ENCODE results near the gene PREB. TPM values are rescaled to one million over a fixed set of nuclear protein-coding genes. Genes with fewer than 3 reads are reported as not detected.

PREB gene
- 59.9 and 68.1 TPM in 2 replicates for total RNA-seq

GRCh38 chr2:27133905-27134780 lies at the start of gene PREB:
Gene PREB, minus strand, starts transcription at chr2:27134636. Its CDS starts 215 bp downstream, at chr2:27134421.

GRCh38 chr2:27148801-27149439 lies 14.5 kb upstream of the PREB start, which contains the start of gene TCF23:
Gene TCF23, plus strand, starts transcription at chr2:27149004. Its CDS starts 130 bp downstream, at chr2:27149134.

GRCh38 chr2:27139310-27139709 lies 4.9 kb upstream of the PREB start, which contains the start of gene PRR30:
Gene PRR30, minus strand, starts transcription at chr2:27139410. Its CDS starts 1,081 bp downstream, at chr2:27138329.

GRCh38 chr2:27123302-27124150 lies 10.9 kb downstream of the PREB start, which contains the start of gene ABHD1:
Gene ABHD1, plus strand, starts transcription at chr2:27123815. Its CDS starts 134 bp downstream, at chr2:27123949.

GRCh38 chr2:27118525-27119329 lies 15.7 kb downstream of the PREB start, which contains the start of gene CGREF1:
Gene CGREF1, minus strand, starts transcription at chr2:27119128. Its CDS starts 14,762 bp downstream, at chr2:27104366.

GRCh38 chr2:27086724-27087593 lies 47.5 kb downstream of the PREB start, which contains the start of gene KHK:
Gene KHK, plus strand, starts transcription at chr2:27086772. Its CDS starts 488 bp downstream, at chr2:27087260.

Other genes with a start within 250 kb of the PREB start
- 3.9 and 5.8 TPM in 2 replicates for gene MAPRE3, start 164.0 kb downstream of the PREB start, total RNA-seq
- 22.2 and 28.2 TPM in 2 replicates for gene TMEM214, start 101.7 kb downstream of the PREB start, total RNA-seq
- gene AGBL5, start 83.0 kb downstream of the PREB start, total RNA-seq, result 19.3 and 23.4 TPM in 2 replicates
- 257 and 386 TPM in 2 replicates for gene OST4, start 63.0 kb downstream of the PREB start, total RNA-seq
- 5.8 and 6.1 TPM in 2 replicates for gene EMILIN1, start 56.0 kb downstream of the PREB start, total RNA-seq
- gene KHK, start 47.9 kb downstream of the PREB start, total RNA-seq, result 2.2 and 4.6 TPM in 2 replicates
- gene CGREF1, start 15.5 kb downstream of the PREB start, total RNA-seq, result 0.70 and 3.2 TPM in 2 replicates
- not detected in 2 replicates for gene ABHD1, start 10.8 kb downstream of the PREB start, total RNA-seq
- gene PRR30, start 4.8 kb upstream of the PREB start, total RNA-seq, result not detected in 2 replicates
- not detected in 2 replicates for gene TCF23, start 14.4 kb upstream of the PREB start, total RNA-seq
- gene ATRAID, start 77.4 kb upstream of the PREB start, total RNA-seq, result 120 and 148 TPM in 2 replicates
- gene SLC5A6, start 77.6 kb upstream of the PREB start, total RNA-seq, result 29.6 and 40.1 TPM in 2 replicates
- gene CAD, start 82.7 kb upstream of the PREB start, total RNA-seq, result 43.7 and 51.4 TPM in 2 replicates
- gene SLC30A3, start 128.4 kb upstream of the PREB start, total RNA-seq, result not detected in 2 replicates
- not detected in 2 replicates for gene DNAJC5G, start 140.8 kb upstream of the PREB start, total RNA-seq
- not detected in 2 replicates for gene TRIM54, start 147.8 kb upstream of the PREB start, total RNA-seq
- 0.49 and 1.7 TPM in 2 replicates for gene UCN, start 173.8 kb upstream of the PREB start, total RNA-seq
- gene MPV17, start 188.5 kb upstream of the PREB start, total RNA-seq, result 73.2 and 88.3 TPM in 2 replicates
- gene GTF3C2, start 222.1 kb upstream of the PREB start, total RNA-seq, result 38.6 and 48.0 TPM in 2 replicates
- gene EIF2B4, start 235.7 kb upstream of the PREB start, total RNA-seq, result 35.3 and 37.6 TPM in 2 replicates
- gene SNX17, start 236.0 kb upstream of the PREB start, total RNA-seq, result 86.1 and 106 TPM in 2 replicates
- 9.1 and 11.0 TPM in 2 replicates for gene ZNF513, start 246.1 kb upstream of the PREB start, total RNA-seq

Data from airway epithelial cell (primary cell).